Left renal cortex interstitium (tissue), 4 donors: ENCODE results near the gene SPON1. TPM values are rescaled to one million over a fixed set of nuclear protein-coding genes. Genes with fewer than 3 reads are reported as not detected.
"Not testable (repeated sequence)": the region's sequence is repeated elsewhere in the genome, so short reads cannot be mapped to it uniquely, and the experiment has no call there.

Experiments
- DNase-seq, 4 donors: peaks; one replicate each; pipeline ENCODE4 v3.0.0-alpha.2; 2013; ENCODE audit warnings: low read depth in 4 of 4, low spot score in 2 of 4, missing footprints in 1 of 4
- polyA plus RNA-seq, 4 donors: library from polyadenylated mRNA; unstranded; fragments of 120-200 nt; gene quantifications; one replicate each; pipeline ENCODE4 v1.2.1, GENCODE V29; 2013; ENCODE audit not compliant: insufficient read length in 4 of 4

The SPON1 gene
- polyA plus RNA-seq, 4 donors = 67.6 to 95.2 (median 79.3) TPM

DNA sequence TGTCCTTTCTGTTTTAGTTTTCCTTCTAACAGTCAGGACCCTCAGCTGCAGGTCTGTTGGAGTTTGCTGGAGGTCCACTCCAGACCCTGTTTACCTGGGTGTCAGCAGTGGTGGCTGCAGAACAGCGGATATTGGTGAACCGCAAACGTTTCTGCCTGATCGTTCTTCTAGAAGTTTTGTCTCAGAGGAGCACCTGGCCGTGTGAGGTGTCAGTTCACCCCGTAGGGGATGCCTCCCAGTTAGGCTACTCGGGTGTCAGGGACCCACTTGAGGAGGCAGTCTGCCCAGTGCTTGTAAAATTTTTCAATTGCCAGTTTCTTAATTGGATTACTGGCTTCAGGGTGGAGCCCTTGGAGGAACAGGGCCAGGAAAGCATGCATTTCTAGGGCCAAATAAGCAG lies 211.2 kb downstream of the SPON1 start:
- DNase-seq = not testable (repeated sequence)

DNA sequence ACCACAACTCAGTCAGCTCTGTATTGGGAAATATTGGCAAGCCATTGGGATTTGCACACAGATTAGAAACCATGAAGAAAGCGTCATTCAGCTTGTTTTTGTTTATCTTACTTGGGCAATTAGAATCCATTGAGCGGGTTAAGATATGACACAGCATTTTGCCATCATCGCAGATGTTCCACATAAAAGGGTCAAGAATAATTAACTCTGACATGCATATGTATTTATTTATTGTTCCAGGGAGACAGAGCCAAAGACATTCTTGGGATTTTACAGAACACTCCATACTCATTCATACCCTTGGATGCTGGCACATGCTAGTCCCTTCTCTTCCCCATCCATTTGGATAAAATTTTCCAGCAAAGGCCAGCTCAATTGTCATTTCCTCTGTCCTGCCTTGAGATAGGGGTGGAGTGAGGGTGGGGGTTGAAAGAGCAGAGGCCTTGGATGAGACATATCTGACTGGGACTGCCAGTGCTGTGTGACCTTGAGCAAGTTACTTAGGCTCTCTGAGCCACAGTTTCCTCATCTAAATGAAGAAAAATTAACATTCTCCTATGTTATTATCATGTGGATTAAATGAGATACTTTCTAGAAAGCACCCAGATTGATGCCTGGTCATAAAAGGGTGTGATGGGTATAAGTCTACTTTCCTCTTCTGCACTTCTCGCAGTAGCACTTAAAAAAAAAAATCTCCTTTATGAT lies 216.7 kb downstream of the SPON1 start:
- DNase-seq = no peak

DNA sequence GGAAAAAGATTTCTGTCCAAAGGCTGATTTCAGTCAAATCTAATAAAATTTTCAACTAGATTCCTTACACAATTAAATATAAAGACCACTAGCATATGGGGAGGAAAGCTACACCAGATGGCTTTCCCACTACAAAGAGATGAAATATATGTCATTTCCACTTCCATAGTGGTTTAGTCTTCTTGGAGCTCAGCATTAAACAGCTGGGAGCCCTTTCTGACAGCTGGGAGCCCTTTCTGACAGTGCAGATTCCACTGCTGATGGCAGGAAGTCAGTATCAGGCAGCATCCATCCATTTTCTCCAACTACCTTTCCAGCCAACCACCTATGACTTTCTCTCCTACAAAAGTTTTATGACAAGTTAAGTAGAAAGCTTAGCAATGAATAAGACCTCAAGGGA lies 218.6 kb downstream of the SPON1 start:
- DNase-seq = no peak

DNA sequence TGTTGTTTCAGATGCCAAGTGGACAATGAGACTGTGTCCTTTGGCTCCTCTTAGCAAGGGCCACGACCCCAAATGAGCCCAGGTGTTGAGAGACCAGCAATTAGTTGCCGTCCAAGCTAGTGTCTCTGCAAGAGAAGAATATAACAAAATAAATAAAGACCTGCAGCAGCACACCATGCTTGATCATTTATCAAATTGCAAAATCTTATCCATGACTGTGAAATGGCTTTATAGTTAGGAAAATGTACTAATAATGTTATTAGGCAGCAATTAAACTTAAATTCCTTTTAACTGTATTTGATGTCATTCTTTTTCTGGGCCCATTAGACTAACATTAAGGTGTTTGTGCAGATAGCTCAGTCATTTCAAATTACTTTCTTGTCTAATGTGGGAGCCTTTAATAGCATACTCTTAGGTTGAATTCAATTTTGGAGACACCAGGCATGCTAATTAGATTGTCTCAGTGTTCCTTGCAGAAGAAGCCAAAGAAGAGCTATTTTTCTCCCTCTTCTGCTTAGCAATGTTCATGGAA lies 220.4 kb downstream of the SPON1 start:
- no peak for DNase-seq

DNA sequence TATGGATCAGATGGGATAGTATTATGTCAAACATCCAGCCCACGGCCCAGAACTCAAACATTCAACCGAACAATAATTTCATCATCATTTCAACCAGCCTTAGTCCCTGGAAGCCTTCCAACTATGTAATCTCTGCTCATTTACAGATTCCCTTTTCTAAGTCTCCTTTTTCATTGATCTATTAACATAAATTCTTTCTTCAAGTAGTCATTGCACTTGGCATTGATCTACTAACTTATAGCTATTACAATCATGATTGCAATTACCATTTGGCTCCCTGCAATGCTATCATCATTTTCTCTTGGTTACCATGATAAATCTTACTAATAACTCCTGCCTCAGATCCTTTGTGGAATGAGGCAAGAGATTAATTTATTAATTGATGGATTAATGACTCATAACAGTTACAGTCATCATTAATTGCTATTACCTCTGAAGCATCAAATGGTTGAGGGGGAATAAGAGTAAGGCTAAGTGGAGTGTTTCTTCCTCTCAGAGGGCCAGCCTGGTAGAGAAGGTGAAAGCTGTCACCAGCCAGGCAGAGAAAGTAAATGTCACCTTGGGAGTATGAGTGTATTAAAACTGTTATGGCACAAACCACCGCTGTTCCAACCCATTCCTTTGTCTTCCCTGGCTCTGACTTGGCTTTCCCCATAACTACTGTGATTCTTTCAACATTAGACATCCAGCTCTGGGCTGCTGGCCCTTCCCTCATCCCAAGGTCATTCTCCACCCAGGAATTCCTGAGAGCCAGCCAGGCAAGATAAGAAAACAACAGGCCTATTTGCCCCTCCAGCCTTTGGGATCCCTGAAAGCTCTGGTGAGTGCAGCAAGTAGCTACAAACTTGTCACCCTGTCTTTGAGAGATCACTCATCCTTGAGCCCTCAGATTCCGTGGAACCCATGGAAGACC lies 221.8 kb downstream of the SPON1 start:
- DNase-seq = no peak

DNA sequence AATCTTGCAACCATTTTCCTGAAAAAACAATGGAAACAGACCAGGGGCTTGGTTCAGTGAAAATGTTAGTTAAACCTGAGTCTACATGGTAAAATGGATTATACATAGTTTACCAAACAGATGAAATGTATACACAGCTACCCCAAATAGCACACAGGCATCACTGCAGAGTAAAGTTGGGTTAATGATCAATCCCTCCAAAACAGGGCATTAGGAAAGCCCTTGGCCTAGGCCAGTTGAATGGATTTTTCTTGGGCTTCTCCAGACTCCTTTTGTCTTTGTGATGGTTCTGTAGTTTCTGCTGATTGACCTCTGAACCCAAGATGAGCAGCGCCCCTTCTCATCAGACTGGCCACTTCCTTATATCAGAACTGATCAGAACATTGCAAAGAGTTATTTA lies 222.9 kb downstream of the SPON1 start:
- DNase-seq = no peak

DNA sequence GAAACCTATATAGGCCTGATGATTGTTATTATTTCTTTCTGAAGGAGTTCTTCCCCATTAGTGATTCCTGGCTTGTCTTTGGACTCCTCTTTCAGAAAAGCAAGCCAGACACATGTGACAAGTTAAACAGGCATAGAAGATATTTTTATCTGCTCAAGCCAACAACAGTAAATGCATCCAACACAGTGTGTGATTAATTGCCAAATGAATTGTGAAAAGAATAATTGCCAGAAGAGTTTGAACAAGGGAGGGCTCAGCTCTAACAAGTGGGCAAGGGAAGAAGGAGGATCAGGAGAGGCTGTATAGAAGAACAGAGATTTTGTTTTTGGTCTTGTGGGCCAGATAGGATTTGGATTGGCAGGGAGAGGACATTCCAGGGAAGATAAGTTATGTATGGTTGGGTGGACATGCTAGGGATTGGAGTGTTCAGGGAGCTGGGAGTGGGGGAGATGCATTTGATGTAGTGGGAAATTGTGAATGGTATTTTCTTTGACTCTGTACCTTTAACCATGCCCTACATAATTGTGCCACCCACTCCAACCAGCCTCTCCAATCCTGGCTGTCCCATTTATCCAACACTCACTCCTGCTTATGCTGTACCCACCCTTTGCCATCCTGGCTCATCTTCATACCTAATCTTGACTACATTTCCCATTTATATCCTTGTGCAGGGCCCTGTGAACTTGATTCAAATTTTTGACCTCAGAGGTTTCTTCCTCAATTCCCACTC lies 223.7 kb downstream of the SPON1 start:
- DNase-seq = no peak

DNA sequence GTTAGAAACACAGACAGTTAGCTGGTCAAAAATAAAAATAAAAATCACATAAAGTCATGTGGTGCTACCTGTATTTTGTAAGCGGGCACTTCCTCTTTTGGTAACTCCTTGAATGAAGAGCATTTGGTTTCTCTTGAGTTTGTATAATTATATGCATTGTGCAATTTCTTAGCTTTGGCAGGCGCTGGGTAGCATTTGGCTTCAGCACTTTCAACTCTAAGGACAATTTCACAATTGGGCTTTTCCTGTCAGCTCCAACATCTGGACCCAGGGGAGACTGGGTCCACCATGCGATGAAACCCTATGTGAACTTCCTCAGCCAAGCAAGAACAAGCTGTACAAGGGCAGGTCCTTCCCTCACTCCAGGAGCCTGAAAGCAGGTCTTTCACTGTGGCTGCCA lies 227.4 kb downstream of the SPON1 start:
- no peak for DNase-seq

DNA sequence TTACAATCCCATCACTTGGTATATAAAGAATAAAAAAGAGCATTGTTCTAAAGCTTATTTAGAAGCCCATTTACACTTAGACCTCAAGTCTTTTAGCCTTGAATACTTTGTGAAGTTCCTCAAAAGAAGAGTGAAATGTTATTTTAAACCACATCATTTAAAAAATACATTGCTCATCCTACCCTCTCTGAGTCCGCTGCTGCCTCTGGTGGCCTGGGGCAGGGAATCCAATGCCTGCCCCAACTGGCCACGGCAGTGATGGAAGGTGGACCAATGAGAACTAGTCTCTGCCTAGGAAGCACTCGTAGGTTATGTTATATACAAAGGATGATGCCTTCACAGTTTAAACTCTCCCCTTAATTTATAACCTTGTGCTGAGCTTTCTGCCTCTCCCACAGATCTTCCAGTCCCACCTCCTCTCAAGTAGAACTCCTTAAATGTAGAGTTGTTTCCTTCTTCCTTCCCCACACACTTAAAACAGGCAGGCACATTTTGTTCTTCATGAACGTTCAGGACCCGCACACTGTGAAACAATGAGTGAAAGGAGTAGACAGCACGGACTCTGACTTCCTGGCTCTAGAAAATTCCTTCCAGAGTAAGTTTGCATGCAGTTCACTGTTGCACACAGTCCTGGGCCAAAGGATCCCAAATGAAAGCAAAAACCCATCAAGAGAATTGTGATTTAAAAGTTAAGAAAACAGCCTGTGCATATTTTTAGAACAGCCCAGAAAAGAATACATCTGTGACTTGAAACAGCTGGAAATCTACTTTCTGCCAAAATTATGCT lies 228.7 kb downstream of the SPON1 start:
- DNase-seq = no peak

DNA sequence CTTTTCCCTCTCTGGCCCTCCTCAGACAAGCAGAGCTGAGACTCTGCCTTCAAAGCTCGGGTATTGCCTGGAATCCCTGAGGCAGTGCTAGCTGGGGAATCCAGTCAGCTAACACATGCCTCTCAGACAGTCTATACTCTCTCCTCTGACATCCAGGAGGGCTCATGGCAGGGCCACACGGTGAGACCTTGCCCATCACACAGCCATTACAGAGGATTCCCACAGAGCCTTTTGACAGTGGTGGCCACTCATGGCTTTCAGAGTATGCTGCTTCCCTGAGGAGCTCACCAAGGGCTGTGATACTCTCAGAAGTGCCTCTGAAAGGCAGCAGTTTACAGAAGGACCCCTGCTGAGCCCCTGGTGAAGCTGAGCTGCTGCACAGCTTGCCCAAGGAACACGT lies 231.1 kb downstream of the SPON1 start:
- no peak for DNase-seq

DNA sequence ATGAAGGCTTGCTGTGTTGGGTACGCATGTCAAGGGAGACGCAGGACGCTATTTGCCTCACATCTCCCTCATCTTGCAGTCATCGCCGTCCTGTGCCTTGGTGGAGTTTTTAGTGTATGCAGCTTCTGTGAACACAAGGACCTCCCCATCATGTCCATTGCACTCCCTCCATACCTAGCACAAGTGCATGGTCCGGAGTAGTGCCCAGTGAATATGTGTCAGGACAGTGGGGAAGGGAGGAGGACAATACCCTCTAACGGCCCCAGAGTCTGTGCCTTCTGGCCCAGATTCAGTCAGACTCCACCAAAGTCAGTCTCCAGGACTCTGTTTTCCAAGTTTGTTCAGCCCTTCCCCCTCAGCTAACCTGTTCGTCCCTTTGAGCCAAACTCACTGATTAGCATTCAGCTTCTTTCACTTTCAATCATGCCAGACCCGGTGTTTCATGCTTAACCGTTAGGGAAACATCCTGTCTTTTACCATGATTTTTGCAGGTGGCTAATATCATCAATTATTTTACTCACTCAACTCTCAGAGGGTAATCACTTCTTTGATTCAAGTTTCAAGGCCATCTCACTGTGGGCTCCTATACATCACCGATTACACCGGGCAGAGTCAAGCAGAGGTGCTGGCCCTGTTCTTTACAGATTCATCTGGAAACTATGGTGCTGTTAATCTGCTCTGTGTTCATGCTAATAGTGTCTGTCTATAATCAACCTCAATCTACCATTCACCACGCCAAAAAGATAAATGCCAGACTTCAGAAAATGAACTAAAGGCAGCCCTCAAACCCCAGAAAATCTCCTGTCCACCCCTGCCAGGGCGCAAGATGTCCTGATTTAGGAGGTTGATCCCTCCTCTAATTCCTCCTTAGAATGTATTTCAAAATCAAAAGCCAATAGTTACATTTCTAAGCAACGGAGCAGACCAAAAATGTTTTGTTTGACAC lies 240.0 kb downstream of the SPON1 start:
- no peak for DNase-seq

DNA sequence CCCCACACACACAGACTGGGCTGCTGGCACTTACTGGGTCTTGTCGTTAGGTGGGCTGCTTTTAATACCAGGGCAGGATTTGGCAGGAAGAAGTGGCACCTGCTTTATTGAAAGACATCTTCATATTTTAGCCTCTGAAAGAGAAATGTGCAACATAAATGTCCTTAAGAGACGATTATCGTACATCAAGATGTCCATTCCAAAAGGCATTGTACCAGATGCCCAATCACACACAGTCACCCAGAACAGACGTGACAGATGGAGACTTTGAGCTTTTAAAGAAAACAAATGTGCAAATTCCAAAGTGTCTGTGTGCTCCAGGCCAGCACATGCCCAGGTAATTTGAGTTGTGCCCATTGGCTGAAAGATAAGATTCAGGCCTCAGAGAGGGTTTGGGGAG lies 240.8 kb downstream of the SPON1 start:
- no peak for DNase-seq

DNA sequence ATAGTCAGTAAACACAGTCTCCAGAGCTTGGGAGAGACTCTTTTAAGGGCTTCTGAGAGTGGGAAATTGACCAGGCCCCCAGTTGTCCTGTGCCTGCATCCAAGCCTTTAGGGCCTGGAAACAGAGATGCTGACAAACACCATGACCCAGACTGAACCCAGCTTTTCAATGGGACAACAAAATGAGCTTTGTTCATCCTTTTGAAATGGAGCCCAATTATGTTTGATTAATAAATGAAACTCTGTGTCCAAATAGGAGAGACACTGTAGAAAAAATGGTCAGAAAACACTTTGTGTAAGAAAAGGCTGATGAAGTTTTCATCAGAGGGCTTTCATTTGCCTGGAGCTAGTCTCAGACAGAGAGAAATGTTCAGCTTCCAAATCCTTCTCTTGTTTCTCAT lies 250.5 kb downstream of the SPON1 start:
- DNase-seq = no peak

DNA sequence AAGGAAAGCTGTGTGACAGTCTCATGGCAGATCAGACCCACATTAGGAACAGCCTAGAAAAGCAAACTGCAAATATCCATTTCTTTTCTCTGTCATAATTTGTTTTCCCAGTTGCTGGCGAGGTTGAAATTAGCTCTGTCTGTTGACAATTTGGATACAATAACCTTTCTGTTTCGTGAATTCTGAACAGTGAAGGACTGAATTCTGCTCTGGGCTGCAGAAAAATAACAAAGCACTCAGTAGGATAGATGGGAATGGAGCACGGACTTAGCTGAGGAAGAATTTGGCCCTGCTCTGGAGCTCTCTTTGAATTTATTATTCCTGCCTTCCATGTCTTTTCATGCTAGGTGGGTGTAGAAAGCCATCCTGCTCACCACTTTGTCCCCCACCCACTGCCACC lies 256.2 kb downstream of the SPON1 start:
- no peak for DNase-seq

DNA sequence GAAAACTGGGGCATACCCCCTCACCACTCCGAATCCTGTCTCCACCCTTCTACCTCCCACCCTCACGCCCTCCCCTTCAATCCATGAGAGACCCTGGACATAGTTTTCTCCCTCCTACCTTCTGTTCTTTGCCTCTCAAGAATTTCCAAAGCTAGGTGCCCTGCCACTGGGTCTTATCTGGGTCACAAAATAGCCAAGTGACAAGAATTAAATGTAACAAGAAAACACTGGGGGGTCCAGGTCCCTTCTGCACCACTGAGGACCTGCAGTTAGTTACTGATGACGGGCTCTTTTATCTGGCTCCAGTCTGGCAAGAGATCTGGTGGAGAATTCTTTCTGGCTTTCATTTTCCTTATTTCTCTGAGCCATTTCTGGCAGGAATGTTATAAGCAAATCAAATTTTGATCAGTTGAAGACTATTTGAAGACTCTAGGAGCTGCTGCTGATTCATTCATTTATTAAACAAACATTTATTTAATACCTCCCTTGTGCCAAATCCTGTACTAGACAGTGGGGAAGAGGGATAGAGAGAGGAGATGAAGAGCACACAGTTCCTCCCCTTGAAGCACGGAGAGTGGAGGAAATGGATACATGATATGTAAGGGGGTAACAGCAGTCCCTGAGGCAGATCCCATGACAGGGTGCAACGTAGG lies 261.2 kb downstream of the SPON1 start:
- no peak for DNase-seq

DNA sequence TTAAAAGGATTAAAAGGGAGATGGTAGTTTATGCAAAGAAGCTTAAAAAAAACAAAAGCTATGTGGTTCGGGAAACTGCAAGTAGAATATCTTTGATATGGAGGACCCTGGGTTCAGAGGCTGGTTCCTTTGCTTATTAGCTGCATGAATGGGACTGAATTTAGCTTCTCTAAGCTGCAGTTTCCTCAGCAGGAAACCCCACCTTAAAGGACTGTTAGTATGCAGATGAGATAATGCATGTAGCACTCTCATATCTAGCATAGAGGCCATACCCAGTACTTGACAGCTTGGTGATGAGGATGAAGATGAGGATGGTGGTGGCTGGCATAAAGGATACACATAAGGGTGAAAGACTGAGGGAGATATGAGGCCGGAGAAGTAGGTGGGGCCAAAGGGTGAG lies 261.9 kb downstream of the SPON1 start:
- no peak for DNase-seq

DNA sequence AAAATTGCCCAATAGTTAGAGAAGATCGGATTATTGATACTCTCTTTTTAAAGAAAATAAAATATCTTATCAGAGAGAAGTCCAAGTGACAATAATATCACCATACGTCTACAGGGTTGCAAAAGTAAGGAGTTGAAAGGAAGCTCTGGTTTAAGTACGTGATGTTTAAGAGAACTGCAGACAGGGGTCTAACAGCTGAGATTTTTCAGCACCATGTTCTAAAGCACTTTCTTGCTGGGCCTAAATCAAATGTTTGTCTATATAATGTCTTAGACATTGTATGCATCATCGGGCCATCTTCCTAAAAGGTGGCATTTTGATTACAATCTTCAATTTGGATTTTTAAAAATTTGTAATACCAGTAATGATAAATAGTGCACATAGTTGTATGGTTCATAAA lies 263.1 kb downstream of the SPON1 start:
- no peak for DNase-seq

DNA sequence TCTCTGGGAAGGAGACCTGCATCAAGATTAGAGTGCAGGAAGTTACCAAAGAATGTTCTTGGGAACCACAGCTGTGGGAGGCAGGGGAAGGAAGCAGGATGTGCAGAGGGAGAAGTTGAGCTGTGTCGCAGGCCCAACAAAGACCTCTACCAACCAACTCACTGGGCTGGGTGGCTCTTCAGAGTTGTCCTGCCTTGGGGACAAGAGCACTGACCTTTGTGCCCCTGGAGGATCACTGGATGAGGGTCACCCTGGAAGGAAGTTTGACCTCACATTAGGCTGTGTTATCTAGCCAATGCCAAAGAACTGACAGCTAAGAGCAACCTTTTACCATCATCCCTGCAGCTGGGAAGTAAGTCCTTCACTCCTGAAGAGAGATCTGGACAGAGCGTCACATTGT lies 265.8 kb downstream of the SPON1 start:
- no peak for DNase-seq

DNA sequence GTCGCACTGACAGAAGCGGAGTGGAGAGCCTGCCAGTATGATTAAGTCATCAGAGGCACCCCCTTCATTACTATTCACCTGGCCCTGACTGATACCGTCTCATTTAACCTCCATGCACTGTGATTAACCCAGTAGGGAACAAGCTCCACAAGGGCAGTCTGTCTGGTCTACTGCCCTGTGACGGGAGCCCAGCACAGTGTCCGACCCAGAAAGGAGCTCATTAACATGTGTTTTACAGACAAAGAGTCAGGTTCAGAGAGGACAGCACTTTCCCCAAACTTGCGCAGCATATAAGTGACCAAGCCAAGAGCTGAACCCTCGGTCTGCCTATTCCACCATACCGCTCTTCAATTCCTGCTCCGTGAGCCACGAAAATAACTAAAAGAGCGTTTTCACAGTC lies 266.9 kb downstream of the SPON1 start:
- no peak for DNase-seq
